GM10266 (cell line): ENCODE results near the gene ATP5ME.
"Not testable (repeated sequence)": the region's sequence is repeated elsewhere in the genome, so short reads cannot be mapped to it uniquely, and the experiment has no call there.

Experiments
- DNase-seq: peaks from one replicate; pipeline ENCODE4 v3.0.0; 2012; ENCODE audit errors: extremely low spot score
- CTCF ChIP-seq: IDR thresholded peaks from 2 replicates; pipeline ENCODE4 v1.5.1; 2012; ENCODE audit warnings: mild to moderate bottlenecking, low read depth; ENCODE audit not compliant: control insufficient read depth, insufficient read depth; ENCODE audit errors: missing control alignments

The ATP5ME gene

GRCh38 chr4:635851-636627 is 38.0 kb downstream of the ATP5ME start:
- TF ChIP-seq CTCF, result no peak
- no peak for DNase-seq

- DNase-seq, result not testable (repeated sequence)
Measured at GRCh38 chr4:635066-635835, 38.8 kb downstream of the ATP5ME start.

- no peak for DNase-seq
- TF ChIP-seq CTCF, result no peak
Measured at GRCh38 chr4:634599-634985, 39.5 kb downstream of the ATP5ME start.

- DNase-seq, result no peak
- TF ChIP-seq CTCF, result no peak
Measured at GRCh38 chr4:633976-634598, 40.0 kb downstream of the ATP5ME start.

- no peak for TF ChIP-seq CTCF
- no peak for DNase-seq
Measured at GRCh38 chr4:633406-633805, 40.7 kb downstream of the ATP5ME start.

- DNase-seq, result no peak
- TF ChIP-seq CTCF, result no peak
Measured at GRCh38 chr4:632926-633325, 41.1 kb downstream of the ATP5ME start.

GRCh38 chr4:632196-632790 is 41.8 kb downstream of the ATP5ME start:
- TF ChIP-seq CTCF, result no peak
- DNase-seq, result no peak
